Measurements from ENCODE around the gene HOXB1.
A peak's percentile ranks its signal among the peaks of the same experiment; 100 is the strongest.

The HOXB1 gene

GRCh38 chr17:48555258-48556228 lies 24.7 kb upstream of the HOXB1 start:
- no peak for DNase-seq (ENCODE audit: low read depth in 4 of 4, low spot score in 1 of 4)

- no peak for DNase-seq (ENCODE audit: low read depth in 4 of 4, low spot score in 1 of 4)
Measured at GRCh38 chr17:48554412-48555257, 23.8 kb upstream of the HOXB1 start.

GRCh38 chr17:48553826-48554225 lies 23.0 kb upstream of the HOXB1 start:
- no peak for DNase-seq (ENCODE audit: low read depth in 4 of 4, low spot score in 1 of 4)

DNA sequence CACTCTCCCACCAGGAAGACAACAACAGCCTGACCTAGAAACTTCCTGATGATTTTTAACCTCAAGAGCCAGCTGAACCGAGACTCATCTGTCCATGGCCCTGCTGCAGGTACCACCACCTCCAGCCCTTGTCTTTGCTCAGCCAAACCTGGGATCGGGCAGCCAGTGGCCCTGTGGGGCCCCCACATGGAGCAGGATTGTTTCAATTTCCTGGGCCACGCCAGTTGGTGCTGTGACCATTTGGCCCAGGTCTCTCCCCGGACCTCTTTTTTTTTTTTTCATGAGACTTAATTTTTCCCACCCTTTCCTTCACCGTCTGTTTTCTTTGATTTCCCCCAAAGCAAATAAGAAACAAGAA lies 22.4 kb upstream of the HOXB1 start:
- no peak for DNase-seq (ENCODE audit: low read depth in 4 of 4, low spot score in 1 of 4)

- no peak for DNase-seq (ENCODE audit: low read depth in 4 of 4, low spot score in 1 of 4)
Measured at GRCh38 chr17:48552466-48553189, 21.8 kb upstream of the HOXB1 start.

DNA sequence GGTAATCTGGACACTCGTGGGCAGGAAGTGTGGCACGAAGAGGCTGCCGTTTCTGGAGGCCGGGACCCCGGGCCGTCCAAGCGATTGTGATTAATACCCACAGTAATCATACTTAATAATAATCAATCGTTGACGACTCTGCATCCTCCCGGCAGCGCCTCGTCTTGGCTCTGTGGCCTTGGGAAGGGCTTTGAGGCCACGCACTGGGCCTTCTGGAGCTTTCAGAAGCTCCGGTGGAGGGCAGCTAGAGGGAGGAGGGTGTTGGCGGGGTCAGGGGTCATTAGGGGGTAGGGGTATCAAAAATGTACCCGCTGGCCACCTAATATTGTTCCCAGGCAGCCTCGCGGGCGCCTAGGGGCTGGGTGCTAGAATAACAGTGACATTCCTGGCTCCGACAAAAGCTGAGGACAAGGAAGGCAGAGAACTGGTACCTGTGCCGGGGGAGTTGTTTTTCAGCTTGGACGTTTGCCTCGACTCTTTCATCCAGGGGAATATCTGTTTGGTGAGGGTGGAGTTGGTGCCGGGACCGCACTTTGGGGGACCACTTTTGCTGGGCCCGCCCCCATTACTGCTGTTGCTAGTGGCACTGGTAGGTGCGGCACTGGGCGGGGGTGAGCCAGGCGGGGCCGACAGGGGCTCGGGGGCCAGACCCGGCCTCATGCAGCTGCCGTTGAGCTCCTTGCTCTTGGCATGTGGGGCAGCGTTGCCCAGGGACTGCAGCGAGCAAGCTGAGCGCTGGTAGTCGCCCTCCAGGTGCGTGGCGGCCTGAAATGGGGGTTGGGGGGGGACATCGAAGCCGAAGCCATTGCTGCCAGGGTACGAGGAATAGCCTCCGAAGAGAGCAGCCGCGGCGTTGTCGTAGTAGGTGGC lies 21.0 kb upstream of the HOXB1 start:
- DNase-seq (ENCODE audit: low read depth in 4 of 4, low spot score in 1 of 4): no peak

DNA sequence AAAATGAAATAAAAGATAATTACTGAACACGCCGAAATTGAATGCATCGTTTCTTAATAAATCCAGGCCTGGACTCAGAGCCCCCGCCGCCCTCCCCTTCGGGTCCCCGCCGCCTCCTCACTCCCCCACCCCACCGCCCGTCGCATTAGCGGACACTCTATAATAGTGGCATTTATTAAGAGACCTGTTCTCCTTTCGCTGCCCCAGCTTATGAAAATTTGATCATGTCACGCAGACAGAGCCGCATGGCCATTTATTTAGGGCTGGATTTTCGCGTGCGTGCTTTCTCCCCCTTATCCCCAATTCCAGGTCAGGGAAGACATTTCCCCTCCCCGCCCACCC lies 20.4 kb upstream of the HOXB1 start:
- DNase-seq (ENCODE audit: low read depth in 4 of 4, low spot score in 1 of 4): no peak

DNA sequence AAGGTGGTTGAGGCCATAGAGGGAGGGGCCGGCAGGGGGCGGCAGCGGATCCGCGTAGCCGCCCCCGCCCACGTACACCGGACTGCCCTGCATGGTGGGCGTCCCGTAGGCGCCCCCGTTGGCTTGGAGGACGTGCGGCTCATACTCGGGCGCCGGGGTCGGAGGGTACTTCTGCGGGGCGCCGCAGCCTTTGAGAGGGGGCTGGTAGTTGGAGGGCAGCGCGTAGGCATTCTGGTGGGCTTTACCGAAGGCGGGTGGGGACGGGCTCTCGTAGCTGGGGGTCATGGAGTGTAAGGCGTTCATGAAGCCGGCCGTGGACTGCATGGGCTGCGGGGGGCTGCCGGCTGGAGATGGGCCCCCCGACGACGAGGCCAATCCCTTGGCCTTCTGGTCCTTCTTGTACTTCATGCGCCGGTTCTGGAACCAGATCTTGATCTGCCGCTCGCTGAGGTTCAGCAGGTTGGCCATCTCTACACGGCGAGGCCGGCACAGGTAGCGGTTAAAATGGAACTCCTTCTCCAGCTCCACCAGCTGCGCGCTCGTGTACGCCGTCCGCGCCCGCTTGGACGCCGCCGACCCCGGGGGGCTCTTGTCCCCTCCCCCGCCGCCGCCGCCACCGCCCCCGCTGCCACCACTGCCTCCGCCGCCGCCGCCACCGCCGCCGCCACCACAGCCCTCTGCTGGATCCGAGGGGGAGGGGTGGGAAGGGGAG lies 19.8 kb upstream of the HOXB1 start:
- no peak for DNase-seq (ENCODE audit: low read depth in 4 of 4, low spot score in 1 of 4)

GRCh38 chr17:48549914-48550501 lies 19.2 kb upstream of the HOXB1 start:
- no peak for DNase-seq (ENCODE audit: low read depth in 4 of 4, low spot score in 1 of 4)

- no peak for DNase-seq (ENCODE audit: low read depth in 4 of 4, low spot score in 1 of 4)
Measured at GRCh38 chr17:48549281-48549630, 18.4 kb upstream of the HOXB1 start.

DNA sequence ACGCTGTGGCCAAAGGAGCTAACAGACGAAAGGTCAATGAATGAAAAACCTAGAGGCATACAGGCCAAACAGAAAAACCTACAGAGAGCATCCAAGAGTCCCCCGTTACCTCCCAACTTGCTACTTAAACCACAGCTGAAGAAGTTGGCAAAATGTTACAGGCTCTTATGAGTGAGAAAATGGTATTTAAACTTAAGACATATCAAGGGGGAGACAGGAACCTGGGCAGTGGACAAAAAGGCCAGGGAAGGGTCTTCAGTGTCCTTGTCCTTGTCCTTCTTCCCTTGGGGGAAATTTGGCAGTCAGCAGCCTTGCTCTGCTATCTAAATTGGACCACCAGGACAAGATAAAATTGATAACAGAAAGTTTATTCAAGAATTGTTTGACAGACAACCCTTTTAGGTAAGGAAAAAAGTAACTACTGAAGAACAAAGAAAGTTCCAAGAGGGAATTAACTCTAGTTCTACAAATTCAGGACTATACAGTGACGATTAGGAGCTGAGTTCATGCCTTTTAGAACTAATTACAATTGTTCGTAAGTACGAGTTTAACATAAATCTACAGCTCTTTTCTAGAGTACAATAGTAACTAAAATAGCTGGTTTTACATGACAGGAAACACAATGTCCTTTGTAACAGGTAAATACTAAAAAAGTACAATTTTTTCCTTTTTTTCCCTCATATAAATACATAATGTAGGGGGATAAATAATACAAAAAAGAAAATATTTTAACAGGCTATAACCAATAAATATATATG lies 17.9 kb upstream of the HOXB1 start:
- DNase-seq (ENCODE audit: low read depth in 4 of 4, low spot score in 1 of 4): no peak

GRCh38 chr17:48547808-48548522 lies 17.2 kb upstream of the HOXB1 start:
- peak in 1 of 4 experiments; percentile 12 for DNase-seq (ENCODE audit: low read depth in 4 of 4, low spot score in 1 of 4)

GRCh38 chr17:48546924-48547807 lies 16.4 kb upstream of the HOXB1 start:
- DNase-seq (ENCODE audit: low read depth in 4 of 4, low spot score in 1 of 4): no peak

DNA sequence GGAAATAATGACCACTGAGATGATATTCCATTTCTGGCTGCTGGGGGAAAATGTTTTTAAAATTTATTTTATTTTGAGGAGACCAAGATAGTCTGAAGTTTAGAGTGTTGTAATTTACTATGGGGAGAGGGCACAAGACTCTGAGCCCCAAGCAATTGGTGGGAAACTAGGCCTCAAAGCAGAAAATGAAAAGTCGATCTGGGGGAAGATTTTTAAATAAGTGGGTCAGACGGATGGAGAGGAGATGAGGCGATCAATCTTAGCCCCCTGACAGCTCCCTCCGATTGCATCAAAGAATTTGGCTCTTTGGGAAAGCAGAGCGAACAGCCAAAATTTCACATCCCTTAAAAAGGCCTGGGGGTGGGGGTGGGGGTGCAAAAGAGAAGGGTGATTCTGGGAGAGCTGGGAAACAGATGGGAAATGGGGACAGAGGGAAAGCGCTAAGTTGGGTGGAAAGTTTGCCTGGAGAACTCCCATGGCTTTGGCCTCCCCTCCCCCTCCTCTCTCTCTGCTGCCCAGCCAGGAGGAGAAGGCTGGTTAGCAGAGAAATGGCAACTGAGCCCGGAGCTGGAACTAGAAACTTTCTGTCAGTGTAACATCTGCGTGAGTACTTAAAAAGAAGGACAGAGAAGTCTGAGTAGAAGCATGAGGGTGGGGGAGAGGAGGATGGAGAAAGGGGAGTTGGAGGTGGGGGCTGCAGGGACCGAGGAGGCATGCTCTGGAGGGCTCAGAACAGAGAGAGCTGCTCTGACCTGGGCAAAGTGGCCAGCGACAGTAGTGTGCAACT lies 15.5 kb upstream of the HOXB1 start:
- DNase-seq (ENCODE audit: low read depth in 4 of 4, low spot score in 1 of 4): no peak

- DNase-seq (ENCODE audit: low read depth in 4 of 4, low spot score in 1 of 4): no peak
Measured at GRCh38 chr17:48545539-48545938, 14.7 kb upstream of the HOXB1 start.

DNA sequence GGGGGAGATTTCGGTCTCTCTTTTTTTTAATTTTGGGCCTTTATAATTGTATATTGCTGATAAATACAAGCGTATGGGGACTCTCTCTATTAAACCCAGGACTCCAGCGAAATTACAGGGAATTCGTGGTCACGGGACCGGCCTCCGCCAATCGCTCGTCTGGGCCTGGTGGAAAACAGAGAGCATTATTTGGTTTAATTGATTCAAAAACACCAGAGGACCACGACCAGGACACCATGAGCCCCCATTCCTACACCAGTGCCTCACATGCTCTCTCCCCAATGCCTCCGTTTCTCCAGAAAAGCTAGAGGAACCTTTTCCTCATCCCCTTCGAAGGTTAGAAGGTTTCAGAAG lies 14.2 kb upstream of the HOXB1 start, which contains the start of gene HOXB2:
HOXB2 (minus strand) TSS at position 88 of the 354 bp plus-strand sequence. CDS start 198 bp downstream, outside the sequence.
- DNase-seq (ENCODE audit: low read depth in 4 of 4, low spot score in 1 of 4): no peak

Data from stimulated activated CD4-positive, alpha-beta T cell treated with anti-CD3 and anti-CD28 coated beads, Interleukin-1b, Interleukin-23, amount 100 ng/mL, for 24 hours (primary cell).